ENCODE data around the gene CAMK1D. TPM values are rescaled to one million over a fixed set of nuclear protein-coding genes. Genes with fewer than 3 reads are reported as not detected.
"Not testable (repeated sequence)": the region's sequence is repeated elsewhere in the genome, so short reads cannot be mapped to it uniquely, and the experiment has no call there.

Gene CAMK1D
- polyA plus RNA-seq, 2 of the 4 experiments (the other 2 are of a cell fraction), result 6.6 to 12.5 TPM

DNA sequence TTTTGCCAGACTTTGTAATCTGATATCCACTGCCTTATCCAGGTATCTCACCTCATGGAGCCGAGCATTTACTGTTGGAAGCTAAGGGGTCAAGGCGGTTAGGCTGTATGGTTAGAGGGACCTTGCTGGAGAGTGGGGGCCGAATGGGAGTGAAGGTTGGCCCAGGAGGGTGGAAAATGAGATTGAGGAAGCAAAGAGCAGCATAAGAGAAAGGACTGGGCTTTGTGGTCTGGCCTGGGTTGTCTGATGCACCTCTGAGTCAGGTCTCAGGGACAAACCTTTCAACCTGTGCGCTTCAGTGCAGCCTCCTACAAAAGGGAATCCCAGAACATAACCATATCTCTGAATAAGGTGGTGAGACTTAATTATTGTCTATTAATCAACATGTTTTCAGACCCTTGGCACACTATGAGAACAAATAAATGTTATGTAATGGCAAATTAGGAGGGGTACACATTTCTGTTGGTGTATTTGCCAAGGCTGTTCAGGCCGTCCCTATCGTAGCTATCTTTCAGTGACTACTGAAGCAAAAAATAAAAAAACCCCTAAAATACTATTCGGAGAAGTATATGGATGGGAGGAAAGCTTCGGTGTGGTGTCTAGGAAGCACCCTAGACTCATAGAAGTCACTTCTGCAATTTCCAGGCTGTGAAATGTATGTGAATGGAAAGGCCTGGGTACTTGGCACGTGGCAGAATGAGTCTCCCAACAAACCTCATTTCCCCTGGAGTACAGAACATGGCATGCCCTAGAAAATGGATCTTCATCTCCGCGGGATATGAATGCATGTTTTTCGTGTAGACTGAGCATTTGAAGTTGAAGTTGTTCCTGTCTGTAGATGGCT, 4.3 kb downstream of the CAMK1D start:
- ATAC-seq, result no peak
- DNase-seq (ENCODE audit: low read depth in 1 of 2, low spot score in 1 of 2), result no peak
- TF ChIP-seq, protein P1, sequence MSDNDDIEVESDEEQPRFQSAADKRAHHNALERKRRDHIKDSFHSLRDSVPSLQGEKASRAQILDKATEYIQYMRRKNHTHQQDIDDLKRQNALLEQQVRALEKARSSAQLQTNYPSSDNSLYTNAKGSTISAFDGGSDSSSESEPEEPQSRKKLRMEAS (IDR thresholded peaks at IDR 0.05), result no peak
- TF ChIP-seq HOXB5 (CRISPR knock-in tag; IDR thresholded peaks at IDR 0.05) (no peak), CEBPB (IDR thresholded peaks at IDR 0.05) (no peak), POLR2A (IDR thresholded peaks at IDR 0.05; ENCODE audit: low read length) (no peak), ZSCAN20 (CRISPR knock-in tag; IDR thresholded peaks at IDR 0.05) (no peak), EHMT2 (IDR thresholded peaks at IDR 0.05; ENCODE audit: low read depth) (no peak), FOSL2 (IDR thresholded peaks at IDR 0.05) (no peak), FOSL2 (CRISPR knock-in tag; IDR thresholded peaks at IDR 0.05) (no peak), FOXS1 (CRISPR knock-in tag; IDR thresholded peaks at IDR 0.05) (no peak), GATA3 (IDR thresholded peaks at IDR 0.05; ENCODE audit: borderline replicate concordance) (no peak), ZC3H11A (IDR thresholded peaks at IDR 0.05) (no peak), EHF (CRISPR knock-in tag; IDR thresholded peaks at IDR 0.05) (no peak), NPAS2 (CRISPR knock-in tag; IDR thresholded peaks at IDR 0.05; ENCODE audit: borderline replicate concordance) (no peak), KDM1A (IDR thresholded peaks at IDR 0.05; ENCODE audit: low read depth) (no peak), CBX2 (IDR thresholded peaks at IDR 0.05; ENCODE audit: borderline replicate concordance, low read depth) (no peak), BHLHE40 (IDR thresholded peaks at IDR 0.05; ENCODE audit: low read depth, low read length) (no peak), FOSB (CRISPR knock-in tag; IDR thresholded peaks at IDR 0.05) (no peak)
- TF ChIP-seq, protein P2, sequence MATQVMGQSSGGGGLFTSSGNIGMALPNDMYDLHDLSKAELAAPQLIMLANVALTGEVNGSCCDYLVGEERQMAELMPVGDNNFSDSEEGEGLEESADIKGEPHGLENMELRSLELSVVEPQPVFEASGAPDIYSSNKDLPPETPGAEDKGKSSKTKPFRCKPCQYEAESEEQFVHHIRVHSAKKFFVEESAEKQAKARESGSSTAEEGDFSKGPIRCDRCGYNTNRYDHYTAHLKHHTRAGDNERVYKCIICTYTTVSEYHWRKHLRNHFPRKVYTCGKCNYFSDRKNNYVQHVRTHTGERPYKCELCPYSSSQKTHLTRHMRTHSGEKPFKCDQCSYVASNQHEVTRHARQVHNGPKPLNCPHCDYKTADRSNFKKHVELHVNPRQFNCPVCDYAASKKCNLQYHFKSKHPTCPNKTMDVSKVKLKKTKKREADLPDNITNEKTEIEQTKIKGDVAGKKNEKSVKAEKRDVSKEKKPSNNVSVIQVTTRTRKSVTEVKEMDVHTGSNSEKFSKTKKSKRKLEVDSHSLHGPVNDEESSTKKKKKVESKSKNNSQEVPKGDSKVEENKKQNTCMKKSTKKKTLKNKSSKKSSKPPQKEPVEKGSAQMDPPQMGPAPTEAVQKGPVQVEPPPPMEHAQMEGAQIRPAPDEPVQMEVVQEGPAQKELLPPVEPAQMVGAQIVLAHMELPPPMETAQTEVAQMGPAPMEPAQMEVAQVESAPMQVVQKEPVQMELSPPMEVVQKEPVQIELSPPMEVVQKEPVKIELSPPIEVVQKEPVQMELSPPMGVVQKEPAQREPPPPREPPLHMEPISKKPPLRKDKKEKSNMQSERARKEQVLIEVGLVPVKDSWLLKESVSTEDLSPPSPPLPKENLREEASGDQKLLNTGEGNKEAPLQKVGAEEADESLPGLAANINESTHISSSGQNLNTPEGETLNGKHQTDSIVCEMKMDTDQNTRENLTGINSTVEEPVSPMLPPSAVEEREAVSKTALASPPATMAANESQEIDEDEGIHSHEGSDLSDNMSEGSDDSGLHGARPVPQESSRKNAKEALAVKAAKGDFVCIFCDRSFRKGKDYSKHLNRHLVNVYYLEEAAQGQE (IDR thresholded peaks at IDR 0.05), result no peak
- TF ChIP-seq, protein P3, sequence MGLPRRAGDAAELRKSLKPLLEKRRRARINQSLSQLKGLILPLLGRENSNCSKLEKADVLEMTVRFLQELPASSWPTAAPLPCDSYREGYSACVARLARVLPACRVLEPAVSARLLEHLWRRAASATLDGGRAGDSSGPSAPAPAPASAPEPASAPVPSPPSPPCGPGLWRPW (IDR thresholded peaks at IDR 0.05), result no peak
- TF ChIP-seq, protein P4, sequence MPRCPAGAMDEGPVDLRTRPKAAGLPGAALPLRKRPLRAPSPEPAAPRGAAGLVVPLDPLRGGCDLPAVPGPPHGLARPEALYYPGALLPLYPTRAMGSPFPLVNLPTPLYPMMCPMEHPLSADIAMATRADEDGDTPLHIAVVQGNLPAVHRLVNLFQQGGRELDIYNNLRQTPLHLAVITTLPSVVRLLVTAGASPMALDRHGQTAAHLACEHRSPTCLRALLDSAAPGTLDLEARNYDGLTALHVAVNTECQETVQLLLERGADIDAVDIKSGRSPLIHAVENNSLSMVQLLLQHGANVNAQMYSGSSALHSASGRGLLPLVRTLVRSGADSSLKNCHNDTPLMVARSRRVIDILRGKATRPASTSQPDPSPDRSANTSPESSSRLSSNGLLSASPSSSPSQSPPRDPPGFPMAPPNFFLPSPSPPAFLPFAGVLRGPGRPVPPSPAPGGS (IDR thresholded peaks at IDR 0.05), result no peak
- H3K9me3 ChIP-seq, result no peaks in the 10 kb centered on the region
- CTCF ChIA-PET, result interaction anchor here (0.8 to 1.8 kb wide), 3 partner anchors 8 to 89 kb away, joined by 3 to 4 read pairs (median 4); no protein-coding TSS in a partner anchor
- POLR2A ChIA-PET, result no interaction called here
- no peak overlapping the region for H3K4me3 ChIP-seq
- 83% methylated on average over 12 of the region's 12 CpGs for WGBS (ENCODE audit: missing lambda C conversion rate)
- no peak overlapping the region for H3K4me2 ChIP-seq
- H3K4me1 ChIP-seq, result peaks cover 14% of the 10 kb centered on the region
- FAIRE-seq, result no peak
- H3K27ac ChIP-seq, result peak overlapping the region in 1 of 2 experiments; percentile 32; a peak in 1 of 6 replicates

DNA sequence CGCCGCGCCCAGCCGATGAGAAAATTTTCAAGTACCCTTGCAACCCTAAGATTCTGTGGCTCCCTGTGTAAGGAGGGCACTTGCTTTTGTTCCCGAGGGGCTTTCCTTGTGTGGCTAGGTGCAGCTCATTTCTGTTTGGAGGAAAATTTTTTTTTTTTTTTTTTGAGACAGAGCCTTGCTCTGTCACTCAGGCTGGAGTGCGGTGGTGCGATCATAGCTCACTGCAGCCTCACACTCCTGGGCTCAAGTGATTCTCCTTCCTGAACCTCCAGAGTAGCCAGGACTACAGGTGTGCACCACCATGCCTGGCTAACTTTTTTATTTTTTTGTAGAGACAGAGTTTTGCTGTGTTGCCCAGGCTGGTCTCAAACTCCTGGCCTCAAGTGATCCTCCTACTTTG, 5.3 kb downstream of the CAMK1D start:
- CTCF ChIA-PET, result interaction anchor here (0.6 to 1.3 kb wide), 2 partner anchors 12 to 90 kb away, joined by 4 read pairs; no protein-coding TSS in a partner anchor
- H3K9me3 ChIP-seq; ATAC-seq; POLR2A ChIA-PET; DNase-seq (ENCODE audit: low read depth in 1 of 2, low spot score in 1 of 2); FAIRE-seq; H3K27ac ChIP-seq; H3K4me2 ChIP-seq; H3K4me3 ChIP-seq: not testable (repeated sequence)
- H3K4me1 ChIP-seq, result peaks cover 13% of the 10 kb centered on the region
- WGBS (ENCODE audit: missing lambda C conversion rate), result 89% methylated on average over 7 of the region's 7 CpGs
